ENCODE results near the gene ATP13A2.

The ATP13A2 gene

DNA sequence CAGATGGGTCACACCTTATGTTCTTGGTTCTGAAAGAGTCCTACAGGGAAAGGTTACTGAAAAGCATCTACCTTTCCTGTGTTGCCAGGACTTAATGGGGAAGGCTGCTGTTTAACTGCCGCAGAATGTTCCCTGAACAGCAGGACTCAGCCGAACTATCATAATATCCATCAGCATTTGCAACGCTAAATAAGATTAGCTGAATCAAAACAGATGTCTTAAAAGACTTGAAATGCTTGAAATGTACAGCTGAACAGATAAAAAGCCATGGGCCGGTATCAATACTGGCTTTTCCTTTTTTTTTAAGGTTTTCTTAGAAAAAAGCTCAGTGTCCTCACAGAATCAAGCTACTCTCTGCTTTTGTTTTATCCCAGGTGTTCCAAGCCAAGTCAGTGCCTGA lies 19.7 kb upstream of the ATP13A2 start:
- no peak overlapping the region for H3K27ac ChIP-seq (replicated peaks; ENCODE audit: low read length)
- H3K9ac ChIP-seq (ENCODE audit: low read depth, low read length, poor library complexity), result no peak overlapping the region
- H3K4ac ChIP-seq (ENCODE audit: low read length), result no peak overlapping the region
- no peak overlapping the region for H3K14ac ChIP-seq (ENCODE audit: low read length)
- no peak overlapping the region for H2AFZ ChIP-seq (ENCODE audit: low read length)
- no peak overlapping the region for H3K4me2 ChIP-seq (ENCODE audit: insufficient read depth, low read length, poor library complexity, severe bottlenecking)
- no peaks in the 10 kb centered on the region for H3K27me3 ChIP-seq (ENCODE audit: control insufficient read depth in 3 of 3, insufficient read depth in 3 of 3, low read depth in 1 of 3, low read length in 3 of 3)
- H3K18ac ChIP-seq (ENCODE audit: low read length), result no peak overlapping the region
- H3K79me1 ChIP-seq (ENCODE audit: low read depth, low read length), result no peaks in the 10 kb centered on the region
- no peak for DNase-seq (ENCODE audit: low spot score)
- no peak overlapping the region for H2BK12ac ChIP-seq (ENCODE audit: low read length)
- H4K91ac ChIP-seq (ENCODE audit: low read depth, low read length, poor library complexity), result no peak overlapping the region
- no peaks in the 10 kb centered on the region for H3K9me3 ChIP-seq (replicated peaks in 1 of 2; ENCODE audit: control insufficient read depth in 2 of 2, insufficient read depth in 1 of 2, low read depth in 1 of 2, low read length in 2 of 2)
- H2BK15ac ChIP-seq (ENCODE audit: low read length), result no peak overlapping the region
- no peak overlapping the region for H3K4me3 ChIP-seq (ENCODE audit: low read length in 2 of 2)
- no peak overlapping the region for H2AK5ac ChIP-seq (ENCODE audit: low read depth, low read length)
- H2BK5ac ChIP-seq (ENCODE audit: low read length), result no peak overlapping the region
- H2BK120ac ChIP-seq (ENCODE audit: low read depth, low read length), result no peak overlapping the region
- no peak overlapping the region for H3K23ac ChIP-seq (ENCODE audit: low read depth, low read length, poor library complexity)
- peaks cover 25 to 67% of the 10 kb centered on the region in 2 donors for H3K36me3 ChIP-seq (replicated peaks in 1 of 2; ENCODE audit: control insufficient read depth in 2 of 2, insufficient read depth in 2 of 2, low read length in 2 of 2)
- H4K8ac ChIP-seq (ENCODE audit: low read depth, low read length), result no peak overlapping the region
- H3K4me1 ChIP-seq (ENCODE audit: control insufficient read depth in 2 of 2, insufficient read depth in 1 of 2, low read depth in 1 of 2, low read length in 2 of 2), result no peaks in the 10 kb centered on the region
- no CpG with 5 or more reads among the region's 4 CpGs for whole genome bisulfite sequencing, 2 donors (ENCODE audit: extremely low coverage in 2 of 2, insufficient read length in 2 of 2, insufficient replicate concordance in 1 of 2)

DNA sequence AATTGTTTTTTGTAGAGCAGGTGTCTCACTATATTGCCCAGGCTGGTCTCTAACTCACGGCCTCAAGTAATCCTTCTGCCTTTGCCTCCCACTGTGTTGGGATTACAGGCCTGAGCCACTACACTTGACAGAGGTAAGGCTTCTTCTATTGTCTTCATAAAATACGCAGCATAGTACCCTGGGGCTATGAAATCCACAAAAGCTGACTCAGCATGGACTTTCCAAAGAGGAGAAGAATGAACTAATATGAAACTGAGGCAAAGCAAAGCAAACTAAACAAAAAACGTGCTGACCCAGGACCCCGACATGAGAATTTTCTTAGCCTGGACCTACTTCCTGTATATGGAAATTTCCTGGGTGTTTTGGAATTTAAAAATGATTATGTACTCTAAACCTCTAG lies 18.5 kb upstream of the ATP13A2 start:
- DNase-seq (ENCODE audit: low spot score), result no peak
- Histone ChIP-seq H3K36me3 (replicated peaks in 1 of 2; ENCODE audit: control insufficient read depth in 2 of 2, insufficient read depth in 2 of 2, low read length in 2 of 2) (peaks cover 30 to 75% of the 10 kb centered on the region in 2 donors), H2BK15ac (ENCODE audit: low read length) (no peak overlapping the region), H3K79me1 (ENCODE audit: low read depth, low read length) (no peaks in the 10 kb centered on the region), H3K9ac (ENCODE audit: low read depth, low read length, poor library complexity) (no peak overlapping the region), H3K27ac (replicated peaks; ENCODE audit: low read length) (no peak overlapping the region), H3K4ac (ENCODE audit: low read length) (no peak overlapping the region), H2BK5ac (ENCODE audit: low read length) (no peak overlapping the region), H4K91ac (ENCODE audit: low read depth, low read length, poor library complexity) (no peak overlapping the region), H3K27me3 (ENCODE audit: control insufficient read depth in 3 of 3, insufficient read depth in 3 of 3, low read depth in 1 of 3, low read length in 3 of 3) (no peaks in the 10 kb centered on the region), H3K4me2 (ENCODE audit: insufficient read depth, low read length, poor library complexity, severe bottlenecking) (no peak overlapping the region), H3K4me1 (ENCODE audit: control insufficient read depth in 2 of 2, insufficient read depth in 1 of 2, low read depth in 1 of 2, low read length in 2 of 2) (no peaks in the 10 kb centered on the region), H2AK5ac (ENCODE audit: low read depth, low read length) (no peak overlapping the region), H3K14ac (ENCODE audit: low read length) (no peak overlapping the region), H3K23ac (ENCODE audit: low read depth, low read length, poor library complexity) (no peak overlapping the region), H3K4me3 (ENCODE audit: low read length in 2 of 2) (no peak overlapping the region), H2AFZ (ENCODE audit: low read length) (no peak overlapping the region), H4K8ac (ENCODE audit: low read depth, low read length) (no peak overlapping the region), H2BK12ac (ENCODE audit: low read length) (no peak overlapping the region), H3K18ac (ENCODE audit: low read length) (no peak overlapping the region), H2BK120ac (ENCODE audit: low read depth, low read length) (no peak overlapping the region), H3K9me3 (replicated peaks in 1 of 2; ENCODE audit: control insufficient read depth in 2 of 2, insufficient read depth in 1 of 2, low read depth in 1 of 2, low read length in 2 of 2) (no peaks in the 10 kb centered on the region)
- no CpG with 5 or more reads among the region's 4 CpGs for WGBS, 2 donors (ENCODE audit: extremely low coverage in 2 of 2, insufficient read length in 2 of 2, insufficient replicate concordance in 1 of 2)

DNA sequence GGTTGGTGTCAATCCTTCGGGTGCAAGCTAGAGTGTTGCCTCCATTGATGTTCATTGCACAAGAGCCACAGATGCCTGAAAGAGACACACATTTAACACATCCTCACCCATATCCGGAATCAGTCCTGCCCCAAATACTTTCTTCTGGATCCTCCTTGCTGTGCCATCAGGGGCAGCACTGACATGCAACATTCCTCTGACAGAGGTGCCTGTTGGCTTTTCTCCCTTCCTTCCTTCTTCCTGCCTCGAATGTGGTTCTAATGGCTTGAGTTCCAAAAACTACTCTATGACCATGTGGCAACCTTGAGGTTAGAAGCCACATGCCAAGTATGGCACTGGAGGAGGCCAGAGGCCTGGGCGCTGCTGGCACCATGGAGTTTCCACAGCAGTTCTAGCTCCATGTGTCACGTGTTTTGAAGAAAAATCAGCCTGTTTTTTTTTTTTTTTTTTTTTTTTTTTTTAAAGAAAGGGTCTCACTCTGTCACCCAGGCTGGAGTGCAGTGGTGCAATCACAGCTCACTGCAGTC lies 17.0 kb upstream of the ATP13A2 start:
- Histone ChIP-seq H3K4ac (ENCODE audit: low read length) (no peak overlapping the region), H3K4me1 (ENCODE audit: control insufficient read depth in 2 of 2, insufficient read depth in 1 of 2, low read depth in 1 of 2, low read length in 2 of 2) (peaks cover 0 to 2% of the 10 kb centered on the region in 2 donors), H3K18ac (ENCODE audit: low read length) (no peak overlapping the region), H3K14ac (ENCODE audit: low read length) (no peak overlapping the region), H4K8ac (ENCODE audit: low read depth, low read length) (no peak overlapping the region), H2AFZ (ENCODE audit: low read length) (no peak overlapping the region), H2BK12ac (ENCODE audit: low read length) (no peak overlapping the region), H2BK120ac (ENCODE audit: low read depth, low read length) (no peak overlapping the region), H3K4me2 (ENCODE audit: insufficient read depth, low read length, poor library complexity, severe bottlenecking) (no peak overlapping the region), H3K27ac (replicated peaks; ENCODE audit: low read length) (no peak overlapping the region), H3K27me3 (ENCODE audit: control insufficient read depth in 3 of 3, insufficient read depth in 3 of 3, low read depth in 1 of 3, low read length in 3 of 3) (no peaks in the 10 kb centered on the region), H3K9ac (ENCODE audit: low read depth, low read length, poor library complexity) (no peak overlapping the region), H3K79me1 (ENCODE audit: low read depth, low read length) (no peaks in the 10 kb centered on the region), H2BK5ac (ENCODE audit: low read length) (no peak overlapping the region), H2BK15ac (ENCODE audit: low read length) (no peak overlapping the region), H3K9me3 (replicated peaks in 1 of 2; ENCODE audit: control insufficient read depth in 2 of 2, insufficient read depth in 1 of 2, low read depth in 1 of 2, low read length in 2 of 2) (no peaks in the 10 kb centered on the region), H2AK5ac (ENCODE audit: low read depth, low read length) (no peak overlapping the region), H3K23ac (ENCODE audit: low read depth, low read length, poor library complexity) (no peak overlapping the region), H3K4me3 (ENCODE audit: low read length in 2 of 2) (no peak overlapping the region), H3K36me3 (replicated peaks in 1 of 2; ENCODE audit: control insufficient read depth in 2 of 2, insufficient read depth in 2 of 2, low read length in 2 of 2) (peaks cover 32 to 82% of the 10 kb centered on the region in 2 donors), H4K91ac (ENCODE audit: low read depth, low read length, poor library complexity) (no peak overlapping the region)
- no peak for DNase-seq (ENCODE audit: low spot score)
- no CpG with 5 or more reads among the region's 5 CpGs for WGBS, 2 donors (ENCODE audit: extremely low coverage in 2 of 2, insufficient read length in 2 of 2, insufficient replicate concordance in 1 of 2)

DNA sequence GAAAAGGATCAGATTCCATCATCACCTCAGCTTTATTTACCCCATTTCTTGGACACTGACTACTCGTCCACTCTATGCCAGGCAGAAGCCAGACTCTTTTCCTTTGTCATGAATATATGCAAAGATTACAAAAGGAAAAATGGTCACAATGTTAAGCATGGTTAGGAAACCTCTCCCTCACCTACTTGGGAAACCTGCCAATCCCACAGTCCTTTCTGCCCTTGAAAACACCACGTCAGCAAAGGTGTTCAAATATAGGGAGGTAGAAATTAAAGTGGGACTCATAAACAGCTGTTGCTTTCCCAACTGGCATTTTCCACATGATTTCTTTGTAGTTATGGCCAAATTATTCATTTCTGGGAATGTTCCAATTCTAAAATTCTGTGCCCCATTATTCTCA lies 16.2 kb upstream of the ATP13A2 start:
- Histone ChIP-seq H3K9ac (ENCODE audit: low read depth, low read length, poor library complexity) (no peak overlapping the region), H3K18ac (ENCODE audit: low read length) (no peak overlapping the region), H2BK12ac (ENCODE audit: low read length) (no peak overlapping the region), H2AK5ac (ENCODE audit: low read depth, low read length) (no peak overlapping the region), H3K23ac (ENCODE audit: low read depth, low read length, poor library complexity) (no peak overlapping the region), H3K4me3 (ENCODE audit: low read length in 2 of 2) (no peak overlapping the region), H3K4me1 (ENCODE audit: control insufficient read depth in 2 of 2, insufficient read depth in 1 of 2, low read depth in 1 of 2, low read length in 2 of 2) (peaks cover 0 to 6% of the 10 kb centered on the region in 2 donors), H2BK15ac (ENCODE audit: low read length) (no peak overlapping the region), H4K91ac (ENCODE audit: low read depth, low read length, poor library complexity) (no peak overlapping the region), H2BK120ac (ENCODE audit: low read depth, low read length) (no peak overlapping the region), H2BK5ac (ENCODE audit: low read length) (no peak overlapping the region), H3K79me1 (ENCODE audit: low read depth, low read length) (no peaks in the 10 kb centered on the region), H3K9me3 (replicated peaks in 1 of 2; ENCODE audit: control insufficient read depth in 2 of 2, insufficient read depth in 1 of 2, low read depth in 1 of 2, low read length in 2 of 2) (no peaks in the 10 kb centered on the region), H3K4ac (ENCODE audit: low read length) (no peak overlapping the region), H3K27ac (replicated peaks; ENCODE audit: low read length) (no peak overlapping the region), H3K27me3 (ENCODE audit: control insufficient read depth in 3 of 3, insufficient read depth in 3 of 3, low read depth in 1 of 3, low read length in 3 of 3) (no peaks in the 10 kb centered on the region), H2AFZ (ENCODE audit: low read length) (no peak overlapping the region), H3K36me3 (replicated peaks in 1 of 2; ENCODE audit: control insufficient read depth in 2 of 2, insufficient read depth in 2 of 2, low read length in 2 of 2) (peaks cover 29 to 82% of the 10 kb centered on the region in 2 donors), H4K8ac (ENCODE audit: low read depth, low read length) (no peak overlapping the region), H3K14ac (ENCODE audit: low read length) (no peak overlapping the region), H3K4me2 (ENCODE audit: insufficient read depth, low read length, poor library complexity, severe bottlenecking) (no peak overlapping the region)
- no peak for DNase-seq (ENCODE audit: low spot score)
- WGBS, 2 donors (ENCODE audit: extremely low coverage in 2 of 2, insufficient read length in 2 of 2, insufficient replicate concordance in 1 of 2), result no CpG with 5 or more reads among the region's 2 CpGs
